Posterior vena cava (tissue), 2 donors: ENCODE data around the gene WDCP. TPM values are rescaled to one million over a fixed set of nuclear protein-coding genes. Genes with fewer than 3 reads are reported as not detected.

Experiments used
- DNase-seq: peaks from one replicate; pipeline ENCODE4 v3.0.0-alpha.2; 2020; ENCODE audit warnings: low spot score
- intact Hi-C, 2 donors: fragments of 100-400 bp; cut with DNase I; formaldehyde crosslinking; loops; one replicate each; pipeline versions ENCODE4 v1.14.1 to v1.14.2; 2022 to 2023
- total RNA-seq, 2 donors: library from RNA; stranded (reverse); fragmentation: NEBNext Ultra II Directional; extraction: Animal tissue kit (Norgen Biotek cat#: 25700); gene quantifications; one replicate each; pipeline ENCODE4 v1.2.1, GENCODE V29; 2021
- donor health status: DM: yes; HTN: yes; CAD: no.
- donor health status: DM: yes; HTN: yes; CAD: no.

WDCP gene
- total RNA-seq, 2 donors from 2014 or later: 5.6 to 5.7 TPM

DNA sequence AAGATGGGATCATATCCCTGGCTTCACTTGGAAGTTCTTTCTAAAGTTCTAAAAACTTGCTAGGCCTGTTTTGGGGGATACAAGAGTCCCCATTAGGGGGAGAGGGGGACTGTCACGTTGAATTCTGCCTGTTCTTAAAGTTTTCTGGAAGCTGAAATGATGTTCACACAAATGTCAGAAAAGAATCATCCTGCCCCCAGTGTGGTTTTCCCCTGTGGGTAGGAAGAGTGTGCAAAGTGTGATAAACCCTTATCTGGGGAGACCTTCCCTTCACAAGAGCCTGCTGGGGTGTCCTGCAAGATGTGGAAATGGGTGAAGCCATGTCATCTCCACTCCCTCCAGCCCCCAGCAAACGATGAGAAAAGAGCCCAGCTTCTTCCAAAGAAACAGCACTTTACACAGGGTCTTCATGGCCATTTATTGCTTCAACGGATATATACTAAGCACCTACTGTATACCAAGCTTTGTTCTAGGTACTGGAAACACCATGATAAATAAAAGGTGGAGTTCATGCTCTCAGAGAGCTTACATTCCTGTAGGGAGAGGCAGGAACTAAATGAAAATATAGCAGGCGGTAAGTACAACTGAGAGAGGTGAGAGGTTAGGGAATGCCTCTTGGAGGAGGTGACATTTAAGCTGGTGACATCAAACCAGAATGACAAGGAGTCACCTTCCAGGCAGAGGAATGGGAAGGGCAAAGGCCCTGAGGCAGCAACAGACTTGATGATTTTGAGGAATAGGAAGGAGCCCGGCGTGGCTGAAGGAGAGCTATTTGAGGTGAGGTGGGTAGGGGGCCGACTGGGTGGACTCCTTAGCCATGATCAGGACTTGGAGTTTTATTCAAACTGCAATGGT, 35.7 kb downstream of the WDCP start:
- intact Hi-C loops: no loop called here
- DNase-seq: no peak

DNA sequence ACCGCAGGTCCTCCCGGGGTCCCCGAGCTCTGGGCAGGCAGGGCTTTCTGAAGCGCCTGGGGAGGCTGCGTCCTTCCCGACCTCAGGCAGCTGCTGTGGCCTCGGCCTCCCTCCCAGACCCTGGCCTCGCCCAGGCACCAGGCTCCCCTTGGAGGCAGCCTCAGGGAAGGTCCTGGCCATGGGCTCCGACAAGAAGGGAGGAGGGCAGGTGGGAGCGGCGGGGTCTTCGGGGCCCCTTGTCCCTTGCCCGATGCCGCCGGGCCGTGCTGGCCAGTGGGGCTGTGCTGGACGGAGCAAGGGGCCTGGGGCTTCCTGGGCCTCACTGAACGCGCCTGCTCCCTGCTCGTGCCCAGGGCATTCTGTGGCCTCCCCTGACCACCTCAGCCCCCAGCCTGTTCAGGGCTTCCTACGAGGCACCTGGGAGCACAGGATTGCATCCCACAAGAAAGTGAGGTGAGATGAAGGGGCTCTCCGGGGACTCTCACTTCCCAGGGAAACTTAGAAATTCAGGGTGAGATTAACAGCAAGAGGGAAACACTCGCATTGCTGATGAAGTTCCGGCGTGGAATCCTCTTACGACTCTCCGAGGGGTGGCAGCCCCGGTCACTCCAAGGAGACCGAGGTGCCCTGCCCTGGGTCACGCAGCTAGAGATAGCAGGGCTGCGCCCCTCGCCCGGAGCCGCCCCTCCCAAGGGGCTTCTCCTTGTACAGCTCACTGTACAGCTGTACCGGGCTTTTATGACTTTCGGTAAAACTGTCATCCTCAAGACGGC, 36.5 kb downstream of the WDCP start:
- no peak for DNase-seq

DNA sequence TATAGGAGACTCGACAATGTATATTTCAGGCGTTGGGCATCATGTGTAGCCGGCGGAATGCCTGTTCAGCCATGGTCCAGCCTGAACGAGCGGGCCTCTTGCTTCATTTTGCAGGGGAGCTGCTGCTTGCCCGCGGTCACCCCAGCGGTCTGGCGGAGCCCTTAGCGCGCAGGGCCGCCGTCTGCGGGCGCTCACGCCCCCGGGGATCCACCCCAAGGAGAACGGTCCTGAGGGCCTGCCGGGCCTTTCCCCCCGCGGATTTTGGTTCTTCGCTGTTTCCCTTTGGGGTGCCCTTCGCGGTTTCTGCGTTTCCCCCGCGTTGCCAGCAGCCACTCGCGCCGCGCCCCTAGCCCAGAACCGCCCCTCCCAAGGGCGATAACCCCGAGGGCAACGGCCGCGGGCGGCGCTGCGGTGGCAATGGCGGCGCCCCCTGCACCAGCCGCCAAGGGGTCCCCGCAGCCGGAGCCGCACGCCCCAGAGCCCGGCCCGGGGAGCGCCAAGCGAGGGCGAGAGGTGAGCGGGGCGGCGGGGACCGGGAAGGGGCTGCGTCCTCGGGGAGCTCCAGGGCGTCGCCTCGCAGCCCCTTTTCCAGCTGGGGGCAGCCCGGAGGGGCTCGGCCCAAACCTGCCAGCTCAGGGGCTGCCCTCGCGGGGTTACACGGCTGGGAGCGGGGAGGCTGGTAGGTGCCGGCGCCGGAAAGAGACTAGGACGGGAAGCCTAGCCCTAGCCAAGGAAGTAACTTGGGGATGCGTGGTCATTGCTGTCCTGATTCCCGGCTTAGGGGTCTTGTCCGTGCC, 37.3 kb downstream of the WDCP start, which contains the start of gene MFSD2B:
Gene MFSD2B (plus strand): TSS at position 406 of the 797 bp plus-strand sequence. CDS start 12 bp downstream, at position 418.
- intact Hi-C loops: no loop called here
- no peak for DNase-seq

More for the DNA sequence above, 36.5 kb downstream of the WDCP start:
- intact Hi-C loops: no loop called here

DNA sequence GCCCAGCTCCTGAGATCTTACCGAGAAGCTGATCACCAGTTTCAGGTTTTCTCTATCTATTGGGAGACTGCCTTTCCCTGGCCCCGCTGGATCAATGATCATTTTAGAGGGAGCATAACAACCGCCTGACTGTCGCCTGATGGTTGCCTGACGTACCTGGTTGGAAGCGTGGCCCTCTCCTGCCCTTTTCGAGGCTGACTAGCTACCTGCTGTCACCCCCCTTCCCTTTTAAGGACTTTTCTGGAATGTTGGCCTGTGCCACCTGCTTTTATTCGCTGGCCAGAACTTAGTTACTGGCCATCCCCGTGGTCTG, 37.9 kb downstream of the WDCP start:
- intact Hi-C loops: no loop called here
- DNase-seq: no peak

DNA sequence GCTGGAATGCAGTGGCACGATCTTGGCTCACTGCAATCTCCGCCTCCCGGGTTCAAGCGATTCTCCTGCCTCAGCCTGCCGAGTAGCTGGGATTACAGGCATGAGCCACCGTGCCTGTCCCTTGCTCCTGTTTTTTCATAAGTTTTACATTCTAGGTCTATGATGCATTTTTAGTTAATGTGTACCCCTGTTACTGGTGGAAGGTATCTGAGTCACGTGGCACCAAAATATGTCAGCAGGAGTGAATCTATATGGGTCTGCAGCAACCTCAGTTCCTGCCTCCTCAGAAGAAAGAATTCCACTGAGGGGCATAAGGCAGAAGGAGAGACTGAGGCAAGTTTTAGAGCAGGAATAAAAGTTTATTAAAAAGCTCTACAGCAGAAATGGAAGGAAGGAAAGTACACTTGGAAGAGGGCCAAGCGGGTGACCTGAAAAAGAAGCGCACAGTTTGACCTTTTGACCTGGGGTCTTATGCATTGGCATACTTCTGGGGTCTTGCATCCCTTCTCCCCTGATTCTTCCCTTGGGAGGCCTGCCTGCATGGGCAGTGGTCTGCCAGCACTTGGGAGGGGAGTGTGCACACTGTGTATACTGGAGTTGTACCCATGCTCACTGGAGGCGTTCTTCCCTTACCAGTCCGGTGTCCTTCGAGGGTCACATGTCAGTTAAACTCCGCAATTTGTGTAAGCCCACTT, 38.4 kb downstream of the WDCP start:
- no peak for DNase-seq
- intact Hi-C loops: loop anchor here in 1 of 2 donors (1.0 kb wide), 1 partner anchor 45 kb away; no protein-coding TSS in a partner anchor

DNA sequence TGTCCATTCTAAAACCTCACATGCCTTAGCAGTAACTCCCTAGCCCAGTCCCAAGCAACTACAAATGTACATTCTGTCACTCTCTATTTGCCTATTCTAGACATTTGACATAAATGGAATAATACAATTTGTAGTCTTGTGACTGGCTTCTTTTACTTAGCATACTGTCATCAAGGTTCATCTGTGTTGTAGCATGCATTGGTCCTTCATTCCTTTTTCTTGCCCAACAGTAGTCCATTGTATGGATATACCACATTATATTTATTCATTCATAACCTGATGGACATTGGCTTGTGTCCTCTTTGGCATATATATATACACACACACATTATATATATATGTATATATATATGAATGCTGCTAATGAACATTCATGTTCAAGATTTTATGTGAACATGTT, 39.5 kb downstream of the WDCP start:
- DNase-seq: no peak
- intact Hi-C loops: loop anchor here in 1 of 2 donors (1.0 kb wide), 1 partner anchor 47 kb away; no protein-coding TSS in a partner anchor

DNA sequence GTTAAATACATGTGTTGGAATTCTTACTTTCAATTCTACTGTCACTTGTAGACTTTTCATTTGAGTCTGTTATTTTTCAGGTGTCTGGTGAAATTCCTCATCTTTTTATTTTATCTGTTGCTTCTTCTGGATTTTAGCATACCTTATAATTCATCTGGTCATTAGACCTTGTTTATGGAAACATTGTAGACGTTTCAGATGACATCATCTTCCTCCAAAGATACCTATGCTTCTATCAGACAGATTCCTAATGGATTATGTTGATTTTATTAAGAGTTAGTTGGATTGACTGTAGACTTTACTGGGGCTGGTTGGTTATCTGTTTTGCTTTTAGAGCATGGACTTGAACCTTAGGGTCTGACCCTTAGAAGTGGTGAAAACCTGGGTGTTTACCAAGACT, 52.6 kb downstream of the WDCP start:
- intact Hi-C loops: no loop called here
- no peak for DNase-seq

DNA sequence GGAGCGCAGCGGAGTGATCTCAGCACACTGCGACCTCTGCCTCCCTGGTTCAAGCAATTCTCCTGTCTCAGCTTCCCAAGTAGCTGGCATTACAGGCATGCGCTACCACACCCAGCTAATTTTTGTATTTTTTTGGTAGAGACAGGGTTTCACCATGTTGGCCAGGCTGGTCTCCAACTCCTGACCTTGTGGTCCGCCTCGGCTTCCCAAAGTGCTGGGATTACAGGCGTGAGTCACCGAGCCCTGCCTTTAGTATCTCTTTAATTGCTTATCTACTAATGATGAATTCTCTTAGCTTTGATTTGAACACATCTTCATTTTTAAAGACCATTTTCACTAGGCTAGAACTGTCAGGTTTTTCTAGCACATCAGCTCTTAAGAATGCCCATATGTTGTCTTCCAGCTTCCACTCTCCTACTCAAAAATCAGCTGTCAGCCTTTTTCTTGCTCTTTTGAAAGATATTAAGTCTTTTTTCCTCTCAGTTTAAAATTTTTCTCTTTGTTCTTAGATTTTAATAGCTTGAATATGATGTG, 53.4 kb downstream of the WDCP start:
- intact Hi-C loops: no loop called here
- no peak for DNase-seq

DNA sequence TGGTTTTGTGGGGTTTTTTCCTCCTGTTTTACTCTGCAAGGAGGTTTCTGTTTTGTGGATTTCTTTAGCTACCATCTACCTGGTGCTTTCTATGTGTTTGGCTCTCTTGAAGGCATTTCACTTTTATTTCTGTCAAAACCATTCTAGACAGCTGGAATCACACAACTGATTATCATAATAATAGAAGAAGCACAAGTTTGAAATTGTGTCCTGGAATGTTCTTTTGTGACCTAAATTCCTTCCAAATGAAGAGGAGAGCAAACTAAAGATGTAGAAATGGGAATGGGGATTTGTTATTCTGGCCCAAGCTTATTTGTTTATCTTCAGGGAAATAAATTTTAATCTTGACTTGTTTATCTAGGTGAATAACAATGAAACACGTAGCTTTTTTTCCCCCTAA, 54.3 kb downstream of the WDCP start:
- DNase-seq: no peak
- intact Hi-C loops: no loop called here

DNA sequence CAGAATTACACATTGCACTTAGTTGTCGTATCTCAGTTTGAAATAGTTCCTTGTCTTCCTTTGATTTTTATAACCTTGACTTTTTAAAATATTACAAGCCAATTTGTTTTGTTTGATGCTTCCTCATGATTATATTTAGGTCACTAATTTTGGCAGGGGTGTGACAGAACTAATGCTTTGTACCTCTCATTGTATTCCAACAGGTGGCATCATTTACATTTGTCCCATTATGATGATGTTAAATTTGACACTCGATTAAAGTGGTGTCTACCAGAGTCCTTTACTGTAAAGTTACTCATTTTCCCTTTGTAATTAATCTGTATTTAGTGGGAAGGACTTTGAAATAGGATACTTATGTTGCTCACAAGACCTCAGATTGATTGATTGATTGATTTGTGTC, 58.8 kb downstream of the WDCP start:
- DNase-seq: no peak
- intact Hi-C loops: no loop called here

Other genes starting within 250 kb of the WDCP start
- 10 to 100 TPM; 21.8 to 28.8 TPM for gene ATAD2B, start 120.3 kb downstream of the WDCP start, total RNA-seq
- 10 to 100 TPM; 17.6 to 22.1 TPM for gene UBXN2A, start 106.9 kb downstream of the WDCP start, total RNA-seq
- not detected for gene MFSD2B, start 37.3 kb downstream of the WDCP start, total RNA-seq
- 1 to 10 TPM; 3.9 to 5.9 TPM for gene FKBP1B, start 2.4 kb upstream of the WDCP start, total RNA-seq
- gene SF3B6, start 28.9 kb upstream of the WDCP start, total RNA-seq: 10 to 100 TPM; 59.3 to 66.7 TPM
- gene TP53I3, start 37.4 kb upstream of the WDCP start, total RNA-seq: 10 to 100 TPM in 1 of 2 donors, 1 to 10 TPM in 1; 9.8 to 23.5 TPM
- gene PFN4, start 75.9 kb upstream of the WDCP start, total RNA-seq: 1 to 10 TPM in 1 of 2 donors, under 1 TPM in 1; 0.67 to 1.0 TPM
- 10 to 100 TPM; 33.8 to 38.2 TPM for gene FAM228B, start 76.1 kb upstream of the WDCP start, total RNA-seq
- 1 to 10 TPM; 1.1 to 2.2 TPM for gene FAM228A, start 127.7 kb upstream of the WDCP start, total RNA-seq